Adrenal gland (tissue), 5 donors: ENCODE measurements around the gene FRMD8.

Experiments
- CTCF ChIP-seq, 6 experiments: fragments of 450-650 bp in 4 of 6; fragments of 200-600 bp in 2 of 6; sonication (generic) in 1 of 6; IDR thresholded peaks; 1 replicate in 5 of 6; 2 replicates in 1 of 6; pipeline versions ENCODE4 v1.5.1 to v1.8.0; 2016 to 2021; ENCODE audit warnings: antibody characterized with exemption in 6 of 6, mild to moderate bottlenecking in 2 of 6, moderate library complexity in 1 of 6
- POLR2A ChIP-seq, 2 donors: fragments of 450-650 bp; IDR thresholded peaks; one replicate each; pipeline ENCODE4 v1.6.1; 2017; ENCODE audit warnings: antibody characterized with exemption in 2 of 2, mild to moderate bottlenecking in 2 of 2, moderate library complexity in 1 of 2
- donor health status: DM: no; HTN: no; CAD: no.

GRCh38 chr11:65341856-65342255 lies 44.6 kb upstream of the FRMD8 start:
- TF ChIP-seq CTCF (IDR thresholded peaks at IDR 0.05) (no peak), POLR2A (IDR thresholded peaks at IDR 0.05) (no peak)
